Uterus (tissue), 2 donors: ENCODE results near the gene PCDH9.

ENCODE experiments used
- POLR2A ChIP-seq, 2 donors: fragments of 450-650 bp; IDR thresholded peaks; one replicate each; pipeline ENCODE4 v1.6.1; 2016; ENCODE audit warnings: antibody characterized with exemption in 2 of 2, mild to moderate bottlenecking in 1 of 2, moderate library complexity in 1 of 2
- TF ChIP-seq, protein P1 (sequence below), 4 experiments: fragments of 200-600 bp in 2 of 4; fragments of 450-650 bp in 2 of 4; sonication (generic) in 2 of 4; IDR thresholded peaks; one replicate each; pipeline ENCODE4 v1.5.1; 2016 to 2019; ENCODE audit warnings: antibody characterized with exemption in 4 of 4, mild to moderate bottlenecking in 2 of 4, moderate library complexity in 1 of 4

DNA sequence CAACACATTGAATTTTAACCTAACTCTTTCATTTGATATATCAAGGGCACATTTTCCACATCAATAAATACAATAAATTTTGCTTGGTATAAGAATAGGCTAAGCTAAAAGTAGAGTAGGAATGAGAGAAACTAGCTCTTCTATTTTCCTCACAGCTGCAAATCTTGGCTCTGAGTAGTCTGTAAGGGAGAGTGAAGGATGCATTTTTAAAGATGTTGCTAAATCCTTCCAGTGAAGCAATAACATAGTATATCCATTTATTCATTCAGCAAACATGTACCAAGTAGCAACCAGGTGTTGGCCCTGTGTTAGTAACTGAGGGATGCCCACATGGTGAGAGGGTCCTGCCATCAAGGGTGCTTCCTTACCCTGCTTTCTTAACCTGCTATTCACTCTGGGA, 799.9 kb downstream of the PCDH9 start:
- TF ChIP-seq, protein P1, sequence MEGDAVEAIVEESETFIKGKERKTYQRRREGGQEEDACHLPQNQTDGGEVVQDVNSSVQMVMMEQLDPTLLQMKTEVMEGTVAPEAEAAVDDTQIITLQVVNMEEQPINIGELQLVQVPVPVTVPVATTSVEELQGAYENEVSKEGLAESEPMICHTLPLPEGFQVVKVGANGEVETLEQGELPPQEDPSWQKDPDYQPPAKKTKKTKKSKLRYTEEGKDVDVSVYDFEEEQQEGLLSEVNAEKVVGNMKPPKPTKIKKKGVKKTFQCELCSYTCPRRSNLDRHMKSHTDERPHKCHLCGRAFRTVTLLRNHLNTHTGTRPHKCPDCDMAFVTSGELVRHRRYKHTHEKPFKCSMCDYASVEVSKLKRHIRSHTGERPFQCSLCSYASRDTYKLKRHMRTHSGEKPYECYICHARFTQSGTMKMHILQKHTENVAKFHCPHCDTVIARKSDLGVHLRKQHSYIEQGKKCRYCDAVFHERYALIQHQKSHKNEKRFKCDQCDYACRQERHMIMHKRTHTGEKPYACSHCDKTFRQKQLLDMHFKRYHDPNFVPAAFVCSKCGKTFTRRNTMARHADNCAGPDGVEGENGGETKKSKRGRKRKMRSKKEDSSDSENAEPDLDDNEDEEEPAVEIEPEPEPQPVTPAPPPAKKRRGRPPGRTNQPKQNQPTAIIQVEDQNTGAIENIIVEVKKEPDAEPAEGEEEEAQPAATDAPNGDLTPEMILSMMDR (IDR thresholded peaks at IDR 0.05) = no peak
- no peak for TF ChIP-seq POLR2A (IDR thresholded peaks at IDR 0.05)
